Sigmoid colon (tissue), 4 donors: ENCODE results near the gene JMY.

Source experiments
- CTCF ChIP-seq, 4 experiments: fragments of 450-650 bp in 3 of 4; fragments of 200-600 bp in 1 of 4; IDR thresholded peaks; one replicate each; pipeline ENCODE4 v1.5.1; 2016 to 2019; ENCODE audit warnings: antibody characterized with exemption in 4 of 4, mild to moderate bottlenecking in 3 of 4, moderate library complexity in 2 of 4
- EP300 ChIP-seq, 4 donors: sonication (generic); formaldehyde crosslinking; IDR thresholded peaks; one replicate each; pipeline ENCODE4 v1.6.1; 2017; ENCODE audit warnings: antibody characterized with exemption in 4 of 4
- POLR2A ChIP-seq, 2 donors: fragments of 450-650 bp; IDR thresholded peaks; one replicate each; pipeline ENCODE4 v1.6.1; 2016; ENCODE audit warnings: antibody characterized with exemption in 2 of 2, mild to moderate bottlenecking in 2 of 2, moderate library complexity in 2 of 2
- POLR2AphosphoS5 ChIP-seq, 4 donors: sonication (generic); formaldehyde crosslinking; IDR thresholded peaks; one replicate each; pipeline ENCODE4 v1.6.1; 2017; ENCODE audit warnings: antibody characterized with exemption in 4 of 4

DNA sequence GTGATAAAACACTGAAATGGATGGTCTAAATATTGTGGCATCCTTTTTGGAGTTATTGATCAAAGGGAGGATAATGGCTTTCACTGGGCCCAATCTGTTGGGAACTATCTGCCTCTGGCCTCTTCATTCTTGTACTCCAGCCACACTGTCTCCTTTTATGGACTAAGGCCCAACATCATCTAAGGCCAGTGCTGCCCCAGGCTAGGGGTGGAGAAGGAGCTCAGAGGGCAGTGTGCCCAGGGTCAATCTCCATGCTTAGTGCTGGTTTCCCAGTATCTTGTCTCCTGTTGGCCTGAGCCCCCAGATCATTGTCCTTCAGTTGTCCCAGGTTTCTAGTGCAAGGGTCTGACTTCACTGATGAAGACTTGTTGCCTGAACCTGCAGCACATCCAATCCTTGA is 26.4 kb upstream of the JMY start:
- no peak for TF ChIP-seq CTCF (IDR thresholded peaks at IDR 0.05)
- no peak for TF ChIP-seq POLR2A (IDR thresholded peaks at IDR 0.05)
- TF ChIP-seq POLR2AphosphoS5 (IDR thresholded peaks at IDR 0.05) = no peak
- TF ChIP-seq EP300 (IDR thresholded peaks at IDR 0.05) = no peak
